HCT116 (cell line): ENCODE data around the gene GALT. TPM values are rescaled to one million over a fixed set of nuclear protein-coding genes. Genes with fewer than 3 reads are reported as not detected.

Experiments
- ATAC-seq: fragments of 200-7000 bp; cut with Tn5 transposase; 2 replicates; pipeline ENCODE4 v1.9.1; 2020; ENCODE audit warnings: mild to moderate bottlenecking, moderate library complexity
- BruUV-seq: library from RNA; stranded (reverse); fragments of 400-500 nt; replicated peaks from 2 replicates; lab custom pipeline; 2021; lab: Mats Ljungman, UMichigan
- CTCF ChIA-PET: fragments of 300-600 bp; sonication (Branson Sonifier 250); formaldehyde crosslinking; loops from one replicate; lab custom pipeline; 2021; ENCODE audit warnings: antibody characterized with exemption; lab: Charles Lee
- POLR2A ChIA-PET: fragments of 300-600, 350-600 bp; sonication (Branson Sonifier 250); formaldehyde crosslinking; loops from one replicate; lab custom pipeline; 2021; ENCODE audit warnings: antibody characterized with exemption; lab: Charles Lee
- RAD21 ChIA-PET, 2 experiments: fragments of 300-600 bp; sonication (Branson Sonifier 250); formaldehyde crosslinking; loops; one replicate each; lab custom pipeline; 2023; ENCODE audit warnings: low total read pairs in 2 of 2; ENCODE audit not compliant: uncharacterized antibody in 2 of 2, unreplicated experiment in 2 of 2, low non-redundant PET in 1 of 2; lab: Charles Lee
- DNase-seq: peaks from one replicate; pipeline ENCODE4 v3.0.0-alpha.2; 2010; ENCODE audit warnings: low read depth, low spot score
- H2AFZ ChIP-seq: fragments of 200-600 bp; shearing (Covaris generic), sonication (generic); 2 replicates; pipeline ENCODE4 v1.6.1; 2017; ENCODE audit warnings: low read depth, mixed run types, mixed read lengths, antibody characterized with exemption, low read length; ENCODE audit not compliant: poor library complexity, severe bottlenecking
- H3K27ac ChIP-seq: 2 replicates; pipeline ENCODE4 v1.5.1; 2012; ENCODE audit warnings: low read depth, low read length
- H3K27me3 ChIP-seq: fragments of 200-600 bp; sonication (generic); 2 replicates; pipeline ENCODE4 v1.6.1; 2016; ENCODE audit warnings: mixed run types, low read length, mixed read lengths; ENCODE audit not compliant: insufficient read depth
- H3K36me3 ChIP-seq, 2 experiments: fragments of 200-500 bp in 1 of 2; fragments of 200-600 bp in 1 of 2; sonication (Bioruptor generic) in 1 of 2; sonication (generic) in 1 of 2; 2 replicates each; pipeline versions ENCODE4 v1.5.1 to v1.6.1; 2014 to 2016; ENCODE audit warnings: low read length in 2 of 2, inconsistent platforms in 1 of 2, mixed read lengths in 1 of 2, mixed run types in 1 of 2; ENCODE audit not compliant: insufficient read depth in 2 of 2, control insufficient read depth in 1 of 2
- H3K4me1 ChIP-seq, 2 experiments: fragments of 200-600 bp in 1 of 2; sonication (generic) in 1 of 2; 2 replicates each; pipeline versions ENCODE4 v1.5.1 to v1.6.1; 2012 to 2017; ENCODE audit warnings: low read length in 2 of 2, inconsistent platforms in 1 of 2, mild to moderate bottlenecking in 1 of 2, mixed read lengths in 1 of 2, mixed run types in 1 of 2, moderate library complexity in 1 of 2; ENCODE audit not compliant: insufficient read depth in 2 of 2, control insufficient read depth in 1 of 2
- H3K4me2 ChIP-seq: fragments of 200-600 bp; sonication (generic); 2 replicates; pipeline ENCODE4 v1.6.1; 2017; ENCODE audit warnings: mixed run types, low read length, mixed read lengths
- H3K4me3 ChIP-seq, 2 experiments: fragments of 200-600 bp in 1 of 2; sonication (generic) in 1 of 2; replicated peaks in 1 of 2; 2 replicates each; pipeline ENCODE4 v1.5.1; 2011 to 2016; ENCODE audit warnings: low read length in 2 of 2, control low read depth in 1 of 2, low read depth in 1 of 2, mild to moderate bottlenecking in 1 of 2, mixed read lengths in 1 of 2, mixed run types in 1 of 2
- H3K79me2 ChIP-seq: fragments of 200-600 bp; sonication (generic); 2 replicates; pipeline ENCODE4 v1.6.1; 2017; ENCODE audit warnings: mild to moderate bottlenecking, mixed run types, low read length, moderate library complexity, mixed read lengths; ENCODE audit not compliant: insufficient read depth
- H3K9ac ChIP-seq: fragments of 200-600 bp; sonication (generic); 2 replicates; pipeline ENCODE4 v1.6.1; 2016; ENCODE audit warnings: low read length, mixed read lengths
- H3K9me2 ChIP-seq: fragments of 200-600 bp; sonication (generic), shearing (Covaris generic); 2 replicates; pipeline ENCODE4 v1.6.1; 2017; ENCODE audit warnings: mixed run types, mild to moderate bottlenecking, moderate library complexity; ENCODE audit not compliant: insufficient read depth
- H3K9me3 ChIP-seq, 2 experiments: fragments of 200-500 bp in 1 of 2; fragments of 200-600 bp in 1 of 2; sonication (Bioruptor generic) in 1 of 2; sonication (generic) in 1 of 2; 2 replicates each; pipeline ENCODE4 v1.6.1; 2014 to 2017; ENCODE audit warnings: low read length in 2 of 2, mixed read lengths in 2 of 2, inconsistent platforms in 1 of 2, low read depth in 1 of 2, mild to moderate bottlenecking in 1 of 2, mixed run types in 1 of 2, moderate library complexity in 1 of 2; ENCODE audit not compliant: control insufficient read depth in 1 of 2, insufficient read depth in 1 of 2
- H4K20me1 ChIP-seq: fragments of 200-600 bp; sonication (generic), shearing (Covaris generic); 2 replicates; pipeline ENCODE4 v1.6.1; 2017; ENCODE audit warnings: mixed run types, mild to moderate bottlenecking, moderate library complexity; ENCODE audit not compliant: insufficient read depth
- ATF3 ChIP-seq: IDR thresholded peaks from 2 replicates; pipeline ENCODE4 v1.6.1; 2012
- CBX3 ChIP-seq: IDR thresholded peaks from 2 replicates; pipeline ENCODE4 v1.6.1; 2012; ENCODE audit warnings: low read depth
- CEBPB ChIP-seq: IDR thresholded peaks from 2 replicates; pipeline ENCODE4 v1.6.1; 2012; ENCODE audit warnings: low read depth
- CTCF ChIP-seq, 3 experiments: fragments of 200-600 bp in 1 of 3; sonication (generic) in 1 of 3; IDR thresholded peaks in 2 of 3; conservative IDR thresholded peaks in 1 of 3; 2 replicates each; pipeline ENCODE4 v1.5.1; 2012 to 2017; ENCODE audit warnings: low read depth in 2 of 3, low read length in 2 of 3, antibody characterized with exemption in 1 of 3, borderline replicate concordance in 1 of 3, control low read depth in 1 of 3, mild to moderate bottlenecking in 1 of 3, mixed read lengths in 1 of 3, mixed run types in 1 of 3, moderate library complexity in 1 of 3; ENCODE audit not compliant: insufficient read depth in 1 of 3
- EGR1 ChIP-seq: IDR thresholded peaks from 2 replicates; pipeline ENCODE4 v1.6.1; 2012; ENCODE audit warnings: low read depth
- EZH2 ChIP-seq: fragments of 200-600 bp; sonication (generic); IDR thresholded peaks from 2 replicates; pipeline ENCODE4 v1.6.1; 2017; ENCODE audit warnings: antibody characterized with exemption, mixed run types
- EZH2phosphoT487 ChIP-seq: fragments of 200-600 bp; IDR thresholded peaks from 2 replicates; pipeline ENCODE4 v1.6.1; 2018; ENCODE audit warnings: antibody characterized with exemption, borderline replicate concordance
- FOSL1 ChIP-seq: IDR thresholded peaks from 2 replicates; pipeline ENCODE4 v1.6.1; 2012; ENCODE audit warnings: low read depth
- MAX ChIP-seq: IDR thresholded peaks from 2 replicates; pipeline ENCODE4 v1.6.1; 2012
- POLR2A ChIP-seq: IDR thresholded peaks from 2 replicates; pipeline ENCODE4 v1.7.0; 2011; ENCODE audit warnings: borderline replicate concordance; ENCODE audit not compliant: insufficient read depth, insufficient read length; ENCODE audit errors: extremely low read depth
- RAD21 ChIP-seq: IDR thresholded peaks from 2 replicates; pipeline ENCODE4 v1.6.1; 2012; ENCODE audit warnings: low read depth, mild to moderate bottlenecking
- REST ChIP-seq: IDR thresholded peaks from 2 replicates; pipeline ENCODE4 v1.6.1; 2012; ENCODE audit warnings: low read depth
- SIN3A ChIP-seq: IDR thresholded peaks from 2 replicates; pipeline ENCODE4 v1.6.1; 2012; ENCODE audit warnings: low read depth
- SP1 ChIP-seq: IDR thresholded peaks from 2 replicates; pipeline ENCODE4 v1.6.1; 2012; ENCODE audit warnings: low read depth
- SRF ChIP-seq: IDR thresholded peaks from 2 replicates; pipeline ENCODE4 v1.6.1; 2012; ENCODE audit warnings: low read depth
- TCF7L2 ChIP-seq: IDR thresholded peaks from 2 replicates; pipeline ENCODE4 v1.7.0; 2011; ENCODE audit warnings: borderline replicate concordance, inconsistent platforms; ENCODE audit not compliant: insufficient read depth, insufficient read length; ENCODE audit errors: extremely low read depth
- YY1 ChIP-seq: IDR thresholded peaks from 2 replicates; pipeline ENCODE4 v1.6.1; 2011; ENCODE audit warnings: low read length, low read depth, moderate library complexity, mild to moderate bottlenecking; ENCODE audit not compliant: insufficient replicate concordance; ENCODE audit errors: extremely low read depth
- ZBTB33 ChIP-seq: IDR thresholded peaks from 2 replicates; pipeline ENCODE4 v1.6.1; 2011; ENCODE audit warnings: mild to moderate bottlenecking, low read length, moderate library complexity; ENCODE audit not compliant: insufficient replicate concordance; ENCODE audit errors: extremely low read depth
- ZFX ChIP-seq: fragments of 450-650 bp; IDR thresholded peaks from 2 replicates; pipeline ENCODE4 v1.6.1; 2017
- intact Hi-C: fragments of 100-400 bp; cut with micrococcal nuclease; formaldehyde crosslinking; loops from 2 replicates; pipeline ENCODE4 v1.10.0; 2022
- total RNA-seq: library from RNA; stranded (reverse); gene quantifications from one replicate; pipeline ENCODE4 v1.2.1, GENCODE V29; 2021; ENCODE audit not compliant: unreplicated experiment

GALT gene
- total RNA-seq, 1 experiment from 2014 or later: 28.2 TPM

GRCh38 chr9:34655394-34655793 is 8.9 kb downstream of the GALT start:
- no peak for ATAC-seq
- ChIA-PET RAD21 (no interaction called here), CTCF (no interaction called here), POLR2A (no interaction called here)
- H3K4me3 ChIP-seq: no peak overlapping the region
- H3K27me3 ChIP-seq: no peaks in the 10 kb centered on the region
- H3K9me3 ChIP-seq: no peaks in the 10 kb centered on the region
- H3K4me1 ChIP-seq: peaks cover 15 to 40% of the 10 kb centered on the region in 2 experiments
- BruUV-seq: no TSS peak
- H2AFZ ChIP-seq: no peak overlapping the region
- H3K27ac ChIP-seq: no peak overlapping the region
- H4K20me1 ChIP-seq: no peaks in the 10 kb centered on the region
- H3K4me2 ChIP-seq: no peak overlapping the region
- DNase-seq: no peak
- H3K9me2 ChIP-seq: no peaks in the 10 kb centered on the region
- no peak overlapping the region for H3K9ac ChIP-seq
- TF ChIP-seq EZH2phosphoT487: no peak
- no peak for TF ChIP-seq ZBTB33
- no peak for TF ChIP-seq SIN3A
- TF ChIP-seq SRF: no peak
- TF ChIP-seq EGR1: no peak
- TF ChIP-seq TCF7L2: no peak
- no peak for TF ChIP-seq REST
- no peak for TF ChIP-seq MAX
- no peak for TF ChIP-seq YY1
- TF ChIP-seq RAD21: no peak
- no peak for TF ChIP-seq SP1
- no peak for TF ChIP-seq ZFX
- no peak for TF ChIP-seq POLR2A
- no peak for TF ChIP-seq ATF3
- TF ChIP-seq CTCF (IDR thresholded peaks at IDR 0.05 in 2 of 3, conservative IDR thresholded peaks at IDR 0.05 in 1 of 3; ENCODE audit: borderline replicate concordance in 1 of 3, insufficient read depth in 1 of 3, low read depth in 2 of 3, low read length in 2 of 3): no peak
- TF ChIP-seq EZH2: no peak
- TF ChIP-seq CBX3: no peak
- no peak for TF ChIP-seq FOSL1
- TF ChIP-seq CEBPB: no peak
- intact Hi-C loops: no loop called here
- no peaks in the 10 kb centered on the region for H3K79me2 ChIP-seq
- H3K36me3 ChIP-seq: no peaks in the 10 kb centered on the region
